SK-N-SH (cell line): ENCODE results near the gene MAPK11. TPM values are rescaled to one million over a fixed set of nuclear protein-coding genes. Genes with fewer than 3 reads are reported as not detected.

Experiments
- CTCF ChIA-PET: fragments of 300-600, 350-600 bp; formaldehyde crosslinking; extraction: SDS; loops from one replicate; lab custom pipeline; 2021; lab: Yijun Ruan, JAX
- POLR2A ChIA-PET: fragments of 350-600 bp; sonication (Branson Sonifier 250); formaldehyde crosslinking; extraction: SDS; loops from one replicate; lab custom pipeline; 2020; ENCODE audit warnings: antibody characterized with exemption, inconsistent platforms; lab: Yijun Ruan, JAX
- DNase-seq: peaks from one replicate; pipeline ENCODE4 v3.0.0; 2012
- H2AFZ ChIP-seq: fragments of 200-600 bp; sonication (generic); 2 replicates; pipeline ENCODE4 v1.8.1; 2016; ENCODE audit warnings: antibody characterized with exemption, mild to moderate bottlenecking, low read depth
- H3F3A ChIP-seq: fragments of 200-600 bp; sonication (generic); replicated peaks from 2 replicates; pipeline ENCODE3; 2016; ENCODE audit warnings: antibody characterized with exemption, mild to moderate bottlenecking; ENCODE audit not compliant: insufficient read depth
- H3K27ac ChIP-seq, 2 experiments: fragments of 200-500 bp in 1 of 2; fragments of 200-600 bp in 1 of 2; sonication (Bioruptor generic) in 1 of 2; sonication (generic), shearing (Covaris generic) in 1 of 2; 2 replicates each; pipeline versions ENCODE4 v1.5.1 to v1.6.1; 2014 to 2016; ENCODE audit warnings: low read depth in 2 of 2, inconsistent platforms in 1 of 2, low read length in 1 of 2, mild to moderate bottlenecking in 1 of 2, mixed read lengths in 1 of 2
- H3K27me3 ChIP-seq: fragments of 200-600 bp; sonication (generic), shearing (Covaris generic); 2 replicates; pipeline ENCODE4 v1.6.1; 2016; ENCODE audit warnings: mixed run types; ENCODE audit not compliant: insufficient read depth
- H3K36me3 ChIP-seq, 2 experiments: fragments of 200-500 bp in 1 of 2; fragments of 200-600 bp in 1 of 2; sonication (Bioruptor generic) in 1 of 2; sonication (generic) in 1 of 2; replicated peaks in 1 of 2; 2 replicates each; pipeline versions ENCODE3 to v1.5.1; 2014 to 2016; ENCODE audit warnings: low read length in 1 of 2, mild to moderate bottlenecking in 1 of 2; ENCODE audit not compliant: insufficient read depth in 2 of 2, control insufficient read depth in 1 of 2
- H3K4me1 ChIP-seq, 2 experiments: fragments of 200-500 bp in 1 of 2; fragments of 200-600 bp in 1 of 2; sonication (Bioruptor generic) in 1 of 2; sonication (generic), shearing (Covaris generic) in 1 of 2; 2 replicates each; pipeline versions ENCODE4 v1.5.1 to v1.6.1; 2014 to 2016; ENCODE audit warnings: low read depth in 1 of 2, low read length in 1 of 2, mixed run types in 1 of 2; ENCODE audit not compliant: insufficient read depth in 2 of 2, control insufficient read depth in 1 of 2
- H3K4me2 ChIP-seq: fragments of 200-600 bp; sonication (generic), shearing (Covaris generic); 2 replicates; pipeline ENCODE4 v1.6.1; 2017; ENCODE audit warnings: mixed run types
- H3K4me3 ChIP-seq, 2 experiments: fragments of 200-500 bp in 1 of 2; fragments of 200-600 bp in 1 of 2; sonication (Bioruptor generic) in 1 of 2; sonication (generic), shearing (Covaris generic) in 1 of 2; 2 replicates each; pipeline versions ENCODE4 v1.5.1 to v1.8.1; 2014 to 2016; ENCODE audit warnings: low read depth in 2 of 2, inconsistent platforms in 1 of 2, low read length in 1 of 2, mild to moderate bottlenecking in 1 of 2, mixed read lengths in 1 of 2, moderate library complexity in 1 of 2
- H3K79me2 ChIP-seq: fragments of 200-600 bp; sonication (generic); 2 replicates; pipeline ENCODE4 v1.8.1; 2017; ENCODE audit warnings: mild to moderate bottlenecking; ENCODE audit not compliant: insufficient read depth
- H3K9ac ChIP-seq: fragments of 200-600 bp; sonication (generic); 2 replicates; pipeline ENCODE4 v1.6.1; 2017; ENCODE audit warnings: mixed run types
- H3K9me2 ChIP-seq: fragments of 200-600 bp; sonication (generic); 2 replicates; pipeline ENCODE4 v1.6.1; 2017; ENCODE audit warnings: mixed run types
- H3K9me3 ChIP-seq: fragments of 200-600 bp; sonication (generic); 2 replicates; pipeline ENCODE4 v1.6.1; 2017; ENCODE audit warnings: mixed run types, mild to moderate bottlenecking, moderate library complexity
- H4K20me1 ChIP-seq: fragments of 200-600 bp; sonication (generic); 2 replicates; pipeline ENCODE4 v1.6.1; 2017; ENCODE audit warnings: mild to moderate bottlenecking, mixed run types; ENCODE audit not compliant: insufficient read depth
- CHD2 ChIP-seq: fragments of 150-350 bp; IDR thresholded peaks from 2 replicates; pipeline ENCODE4 v1.6.1; 2018; ENCODE audit warnings: low read length; ENCODE audit not compliant: partially characterized antibody
- ELF1 ChIP-seq: IDR thresholded peaks from 2 replicates; pipeline ENCODE4 v1.4.0; 2012
- FOXM1 ChIP-seq: IDR thresholded peaks from 2 replicates; pipeline ENCODE4 v1.4.0; 2012; ENCODE audit warnings: low read depth, mild to moderate bottlenecking
- GABPA ChIP-seq: IDR thresholded peaks from 2 replicates; pipeline ENCODE4 v1.4.0; 2012; ENCODE audit warnings: low read depth, mild to moderate bottlenecking
- JUND ChIP-seq: IDR thresholded peaks from 2 replicates; pipeline ENCODE4 v1.4.0; 2012
- MEF2A ChIP-seq: IDR thresholded peaks from 2 replicates; pipeline ENCODE4 v1.4.0; 2012; ENCODE audit warnings: low read depth, borderline replicate concordance
- MXI1 ChIP-seq: IDR thresholded peaks from 2 replicates; pipeline ENCODE4 v1.6.1; 2012; ENCODE audit warnings: mild to moderate bottlenecking, low read depth, low read length, improper control_type of control experiment
- NFIC ChIP-seq: IDR thresholded peaks from 2 replicates; pipeline ENCODE4 v1.4.0; 2012; ENCODE audit warnings: borderline replicate concordance
- POLR2AphosphoS5 ChIP-seq: IDR thresholded peaks from 2 replicates; pipeline ENCODE4 v1.6.1; 2012; ENCODE audit warnings: low read depth, low read length
- SIN3A ChIP-seq: IDR thresholded peaks from 2 replicates; pipeline ENCODE4 v1.6.1; 2012; ENCODE audit warnings: low read depth, mild to moderate bottlenecking, low read length, moderate library complexity, borderline replicate concordance
- TAF1 ChIP-seq: IDR thresholded peaks from 2 replicates; pipeline ENCODE4 v1.6.1; 2012; ENCODE audit warnings: low read depth, mild to moderate bottlenecking, low read length, moderate library complexity, borderline replicate concordance
- YY1 ChIP-seq: IDR thresholded peaks from 2 replicates; pipeline ENCODE4 v1.4.0; 2012; ENCODE audit warnings: low read depth, mild to moderate bottlenecking
- WGBS: methylation state at CpG from one replicate; pipeline ENCODE4 v1.1.6; 2017; ENCODE audit warnings: low lambda C conversion rate; 5-methylcytosine and 5-hydroxymethylcytosine counted together
- polyA plus RNA-seq, 3 experiments: library from polyadenylated mRNA; depleted of rRNA; stranded (reverse); fragments of >200 nt; gene quantifications; 2 replicates each; pipeline ENCODE4 v1.2.3, GENCODE V29; 2012
- TF ChIP-seq, protein P1 (sequence below): IDR thresholded peaks from 2 replicates; pipeline ENCODE4 v1.4.0; 2012; ENCODE audit warnings: low read depth, borderline replicate concordance
- TF ChIP-seq, protein P2 (sequence below): IDR thresholded peaks from 2 replicates; pipeline ENCODE4; 2012

MAPK11 gene
- polyA plus RNA-seq, 1 of the 3 experiments (the other 2 are of a cell fraction), result 36.0 TPM

DNA sequence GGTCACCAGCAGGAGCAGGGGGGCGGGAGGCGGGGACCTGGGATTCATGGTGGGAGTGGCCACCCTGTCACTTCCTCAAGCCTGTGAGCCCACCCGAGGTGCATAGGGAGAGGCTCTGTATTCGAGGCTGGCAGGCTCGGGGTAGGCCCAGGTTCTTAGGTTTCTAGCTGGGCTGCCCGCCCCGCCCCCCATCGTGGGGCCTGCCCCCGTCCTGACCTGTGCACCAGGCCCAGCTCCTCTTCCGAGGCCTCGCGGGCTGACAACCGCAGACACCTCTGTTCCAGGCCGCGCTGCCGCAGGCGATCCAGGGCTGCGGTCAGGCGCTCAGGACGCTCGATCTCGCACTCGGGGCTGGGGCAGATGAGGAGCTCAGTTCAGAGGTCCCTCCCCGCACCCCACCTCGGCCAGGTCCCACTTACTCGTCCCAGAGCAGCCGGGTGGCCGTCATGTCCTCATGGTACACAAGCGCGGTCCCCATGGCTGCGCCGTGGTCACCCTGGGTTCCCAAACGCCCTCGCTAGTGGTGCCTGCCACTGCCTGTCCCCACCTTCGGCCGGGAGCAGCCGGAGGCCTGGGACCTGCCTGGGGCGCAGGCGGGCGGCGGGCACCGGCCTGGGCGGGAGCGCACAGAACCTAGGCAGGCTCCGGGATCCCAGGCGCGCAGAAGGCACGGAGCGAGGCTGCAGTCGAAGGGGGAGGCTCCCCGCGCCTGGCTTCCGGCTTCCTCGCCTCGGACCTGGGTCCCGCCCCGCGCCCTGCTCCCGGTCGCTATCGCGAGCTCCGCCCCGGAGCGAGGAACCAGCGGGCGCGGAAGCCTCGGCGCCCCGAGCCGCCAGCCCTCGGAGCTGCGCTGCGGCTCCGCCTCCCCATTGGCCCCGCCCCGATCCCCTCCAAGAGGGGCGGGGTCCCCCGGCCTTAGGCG is 19.4 kb downstream of the MAPK11 start, which contains the start of gene HDAC10:
HDAC10 (minus strand) TSS at position 711 of the 922 bp plus-strand sequence; CDS start at position 478, 233 bp downstream.
- Histone ChIP-seq H3K9ac (peak within 1 kb of the TSS; percentile 92), H3F3A (peaks cover 31% of the 10 kb centered on the region), H3K79me2 (peaks cover 26% of the 10 kb centered on the region; the same call in 1 of the 2 replicates), H3K4me2 (peak within 1 kb of the TSS; percentile 99), H3K9me3 (no peaks in the 10 kb centered on the region), H4K20me1 (0 out of 2 replicates have a peak, but pooled peaks cover 7% of the 10 kb centered on the region), H3K4me1 (peaks cover 6 to 54% of the 10 kb centered on the region in 2 experiments; a peak in 2 of 4 replicates), H2AFZ (no peak within 1 kb of the TSS), H3K27ac (peak within 1 kb of the TSS; percentile 62 to 86), H3K9me2 (no peaks in the 10 kb centered on the region), H3K36me3 (peaks cover 5 to 31% of the 10 kb centered on the region in 2 experiments), H3K4me3 (peak within 1 kb of the TSS; percentile 80 to 89), H3K27me3 (no peaks in the 10 kb centered on the region)
- ChIA-PET POLR2A (interaction anchor here (0.9 to 2.1 kb wide), 3 partner anchors 10 to 19 kb away, joined by 4 to 10 read pairs (median 4); no protein-coding TSS in a partner anchor), CTCF (interaction anchor here (0.6 to 4.3 kb wide), 19 partner anchors 9 to 434 kb away, joined by 3 to 72 read pairs (median 4); partner anchors contain the start of genes DENND6B, MAPK11, MAPK12 and SCO2)
- WGBS, result 10% methylated on average over 9 of the region's 81 CpGs
- peak; percentile 98 for TF ChIP-seq CHD2
- peak; percentile 52 for TF ChIP-seq GABPA
- 0 out of 2 replicates have a peak, but pooled peaks have one; percentile 3 for TF ChIP-seq MXI1
- peak; percentile 53; the same call in 1 of the 2 replicates for TF ChIP-seq SIN3A
- no peak for TF ChIP-seq NFIC
- TF ChIP-seq FOXM1, result no peak
- TF ChIP-seq, protein P1, sequence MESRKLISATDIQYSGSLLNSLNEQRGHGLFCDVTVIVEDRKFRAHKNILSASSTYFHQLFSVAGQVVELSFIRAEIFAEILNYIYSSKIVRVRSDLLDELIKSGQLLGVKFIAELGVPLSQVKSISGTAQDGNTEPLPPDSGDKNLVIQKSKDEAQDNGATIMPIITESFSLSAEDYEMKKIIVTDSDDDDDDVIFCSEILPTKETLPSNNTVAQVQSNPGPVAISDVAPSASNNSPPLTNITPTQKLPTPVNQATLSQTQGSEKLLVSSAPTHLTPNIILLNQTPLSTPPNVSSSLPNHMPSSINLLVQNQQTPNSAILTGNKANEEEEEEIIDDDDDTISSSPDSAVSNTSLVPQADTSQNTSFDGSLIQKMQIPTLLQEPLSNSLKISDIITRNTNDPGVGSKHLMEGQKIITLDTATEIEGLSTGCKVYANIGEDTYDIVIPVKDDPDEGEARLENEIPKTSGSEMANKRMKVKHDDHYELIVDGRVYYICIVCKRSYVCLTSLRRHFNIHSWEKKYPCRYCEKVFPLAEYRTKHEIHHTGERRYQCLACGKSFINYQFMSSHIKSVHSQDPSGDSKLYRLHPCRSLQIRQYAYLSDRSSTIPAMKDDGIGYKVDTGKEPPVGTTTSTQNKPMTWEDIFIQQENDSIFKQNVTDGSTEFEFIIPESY, result peak; percentile 93
- peak; percentile 29 for TF ChIP-seq POLR2AphosphoS5
- TF ChIP-seq TAF1, result peak; percentile 43; the same call in 1 of the 2 replicates
- TF ChIP-seq, protein P2, sequence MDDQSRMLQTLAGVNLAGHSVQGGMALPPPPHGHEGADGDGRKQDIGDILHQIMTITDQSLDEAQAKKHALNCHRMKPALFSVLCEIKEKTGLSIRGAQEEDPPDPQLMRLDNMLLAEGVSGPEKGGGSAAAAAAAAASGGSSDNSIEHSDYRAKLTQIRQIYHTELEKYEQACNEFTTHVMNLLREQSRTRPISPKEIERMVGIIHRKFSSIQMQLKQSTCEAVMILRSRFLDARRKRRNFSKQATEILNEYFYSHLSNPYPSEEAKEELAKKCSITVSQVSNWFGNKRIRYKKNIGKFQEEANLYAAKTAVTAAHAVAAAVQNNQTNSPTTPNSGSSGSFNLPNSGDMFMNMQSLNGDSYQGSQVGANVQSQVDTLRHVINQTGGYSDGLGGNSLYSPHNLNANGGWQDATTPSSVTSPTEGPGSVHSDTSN, result peak; percentile 37
- peak; percentile 78; the same call in 1 of the 2 replicates for TF ChIP-seq ELF1
- TF ChIP-seq YY1, result no peak
- TF ChIP-seq MEF2A, result no peak
- 0 out of 2 replicates have a peak, but pooled peaks have one; percentile 11 for TF ChIP-seq JUND
- DNase-seq, result peak; percentile 94
